Brain microvascular endothelial cell (primary cell): ENCODE measurements around the gene NDUFA6.

ENCODE experiments used
- DNase-seq: peaks from one replicate; pipeline ENCODE4 v3.0.0-alpha.2; 2020
- H3K27ac ChIP-seq: fragments of 250-450 bp; sonication (Bioruptor Pico); 2 replicates; pipeline ENCODE4 v1.5.1; 2020; ENCODE audit warnings: mild to moderate bottlenecking, moderate library complexity
- H3K27me3 ChIP-seq: fragments of 250-450 bp; sonication (Bioruptor Pico); replicated peaks from 2 replicates; pipeline ENCODE4 v1.5.1; 2020; ENCODE audit warnings: mild to moderate bottlenecking
- H3K36me3 ChIP-seq: fragments of 250-450 bp; sonication (Bioruptor Pico); replicated peaks from 2 replicates; pipeline ENCODE4 v1.5.1; 2020; ENCODE audit warnings: mild to moderate bottlenecking
- H3K4me3 ChIP-seq: 2 replicates; pipeline ENCODE4 v1.5.1; 2011; ENCODE audit warnings: low read depth, mild to moderate bottlenecking, control low read depth, low read length, moderate library complexity
- CTCF ChIP-seq: IDR thresholded peaks from 2 replicates; pipeline ENCODE4 v1.5.1; 2011; ENCODE audit warnings: low read depth, mild to moderate bottlenecking, moderate library complexity, low read length, control low read depth, inconsistent platforms; ENCODE audit errors: missing control alignments
- in situ Hi-C: cut with HindIII; loops from 2 replicates; pipeline ENCODE4 v1.10.0; 2017; ENCODE audit warnings: low sequenced_read_pairs, low pct_ligation_motif_present

The NDUFA6 gene

GRCh38 chr22:42070517-42071422, 19.8 kb downstream of the NDUFA6 start, which contains the start of gene NAGA:
TSS of gene NAGA (minus strand) at chr22:42070812. CDS start at chr22:42070297, 515 bp downstream.
- H3K27me3 ChIP-seq = no peaks in the 10 kb centered on the region
- H3K36me3 ChIP-seq = peaks cover 4% of the 10 kb centered on the region
- peak within 1 kb of the TSS; percentile 63 for H3K4me3 ChIP-seq
- peak within 1 kb of the TSS; percentile 68 for H3K27ac ChIP-seq
- no peak for TF ChIP-seq CTCF
- peak; percentile 94 for DNase-seq
- in situ Hi-C loops = no loop called here

- DNase-seq = no peak
- Histone ChIP-seq H3K4me3 (peak overlapping the region; percentile 63), H3K27ac (peak overlapping the region; percentile 48), H3K36me3 (peaks cover 4% of the 10 kb centered on the region), H3K27me3 (no peaks in the 10 kb centered on the region)
- no peak for TF ChIP-seq CTCF
- in situ Hi-C loops = no loop called here
These were observed 20.6 kb downstream of the NDUFA6 start for GRCh38 chr22:42069801-42070516.

GRCh38 chr22:42068291-42068690, 22.3 kb downstream of the NDUFA6 start:
- no peak for DNase-seq
- H3K4me3 ChIP-seq = no peak overlapping the region
- no peak overlapping the region for H3K27ac ChIP-seq
- TF ChIP-seq CTCF = no peak
- H3K27me3 ChIP-seq = no peaks in the 10 kb centered on the region
- in situ Hi-C loops = no loop called here
- peaks cover 4% of the 10 kb centered on the region for H3K36me3 ChIP-seq

- no peak for DNase-seq
- Histone ChIP-seq H3K36me3 (peaks cover 4% of the 10 kb centered on the region), H3K27me3 (no peaks in the 10 kb centered on the region), H3K27ac (no peak overlapping the region), H3K4me3 (no peak overlapping the region)
- in situ Hi-C loops = no loop called here
- TF ChIP-seq CTCF = no peak
These were observed 22.8 kb downstream of the NDUFA6 start for GRCh38 chr22:42067671-42068251.

- in situ Hi-C loops = no loop called here
- Histone ChIP-seq H3K27me3 (no peaks in the 10 kb centered on the region), H3K36me3 (peaks cover 4% of the 10 kb centered on the region), H3K27ac (no peak overlapping the region), H3K4me3 (no peak overlapping the region)
- DNase-seq = no peak
- TF ChIP-seq CTCF = no peak
These were observed 23.6 kb downstream of the NDUFA6 start for GRCh38 chr22:42066937-42067336.
